ENCODE measurements around the gene UBALD2.

- TF ChIP-seq BHLHE40 (IDR thresholded peaks at IDR 0.05; ENCODE audit: low read depth, low read length) = no peak
- no peak for TF ChIP-seq HMGXB4 (CRISPR knock-in tag; IDR thresholded peaks at IDR 0.05; ENCODE audit: borderline replicate concordance)
- no peak for TF ChIP-seq CEBPB (IDR thresholded peaks at IDR 0.05)
These were observed 2.0 kb downstream of the UBALD2 start for GRCh38 chr17:76267051-76267576.
